HEK293 (cell line): ENCODE measurements around the gene RWDD4.

Experiments
- CTCF ChIA-PET: fragments of 350-600 bp; formaldehyde crosslinking; extraction: SDS; loops from one replicate; lab custom pipeline; 2021; ENCODE audit warnings: antibody characterized with exemption; lab: Yijun Ruan, JAX
- POLR2A ChIA-PET: fragments of 300-600 bp; formaldehyde crosslinking; extraction: SDS; loops from one replicate; lab custom pipeline; 2020; ENCODE audit warnings: antibody characterized with exemption, inconsistent platforms; lab: Yijun Ruan, JAX
- H3K27ac ChIP-seq: fragments of 200-500 bp; sonication (Bioruptor generic); 2 replicates; pipeline ENCODE4 v1.5.1; 2014; ENCODE audit warnings: low read depth, low read length, control low read depth, inconsistent platforms; ENCODE audit errors: extremely low read depth
- H3K36me3 ChIP-seq, 2 experiments: fragments of 200-500 bp in 1 of 2; sonication (Bioruptor generic) in 1 of 2; 1 replicate in 1 of 2; 2 replicates in 1 of 2; pipeline ENCODE4 v1.5.1; 2014 to 2017; ENCODE audit warnings: inconsistent platforms in 2 of 2, low read length in 2 of 2; ENCODE audit not compliant: control insufficient read depth in 2 of 2, insufficient read depth in 1 of 2
- H3K4me1 ChIP-seq: fragments of 200-500 bp; sonication (Bioruptor generic); 2 replicates; pipeline ENCODE4 v1.5.1; 2014; ENCODE audit warnings: mild to moderate bottlenecking, low read length, inconsistent platforms; ENCODE audit not compliant: control insufficient read depth, insufficient read depth
- H3K4me3 ChIP-seq: 2 replicates; pipeline ENCODE4 v1.5.1; 2011; ENCODE audit warnings: low read depth, mild to moderate bottlenecking, control low read depth, low read length, moderate library complexity
- H3K9me3 ChIP-seq: fragments of 200-500 bp; sonication (Bioruptor generic); 2 replicates; pipeline ENCODE4 v1.5.1; 2014; ENCODE audit warnings: low read depth, low read length, inconsistent platforms; ENCODE audit not compliant: control insufficient read depth, insufficient read depth
- HOXA7 ChIP-seq: sonication (generic); formaldehyde crosslinking; IDR thresholded peaks from 2 replicates; pipeline ENCODE4 v1.8.1; 2022; ENCODE audit warnings: missing genetic modification reagents, borderline replicate concordance
- MZF1 ChIP-seq: fragments of 450-650 bp; formaldehyde crosslinking; IDR thresholded peaks from 2 replicates; pipeline ENCODE4 v1.5.1; 2017; ENCODE audit warnings: missing biosample characterization, missing genetic modification characterization, borderline replicate concordance
- OSR2 ChIP-seq: fragments of 450-650 bp; formaldehyde crosslinking; IDR thresholded peaks from 2 replicates; pipeline ENCODE4 v1.5.1; 2016; ENCODE audit warnings: missing biosample characterization, missing genetic modification characterization
- SCRT2 ChIP-seq: fragments of 450-650 bp; formaldehyde crosslinking; IDR thresholded peaks from 2 replicates; pipeline ENCODE4 v1.5.1; 2016; ENCODE audit warnings: missing biosample characterization, missing genetic modification characterization
- SP2 ChIP-seq: fragments of 450-650 bp; formaldehyde crosslinking; IDR thresholded peaks from 2 replicates; pipeline ENCODE4 v1.5.1; 2016; ENCODE audit warnings: missing biosample characterization, missing genetic modification characterization
- ZBTB20 ChIP-seq: fragments of 450-650 bp; formaldehyde crosslinking; IDR thresholded peaks from 2 replicates; pipeline ENCODE4 v1.5.1; 2016; ENCODE audit warnings: missing biosample characterization, missing genetic modification characterization
- ZBTB48 ChIP-seq: fragments of 450-650 bp; formaldehyde crosslinking; IDR thresholded peaks from 2 replicates; pipeline ENCODE4 v1.5.1; 2016; ENCODE audit warnings: missing biosample characterization, missing genetic modification characterization
- ZBTB8A ChIP-seq: fragments of 450-650 bp; formaldehyde crosslinking; IDR thresholded peaks from 2 replicates; pipeline ENCODE4 v1.5.1; 2016; ENCODE audit warnings: missing biosample characterization, missing genetic modification characterization
- ZFP37 ChIP-seq: fragments of 450-650 bp; formaldehyde crosslinking; IDR thresholded peaks from 2 replicates; pipeline ENCODE4 v1.5.1; 2016; ENCODE audit warnings: missing biosample characterization, missing genetic modification characterization
- ZFP69B ChIP-seq: fragments of 450-650 bp; formaldehyde crosslinking; IDR thresholded peaks from 2 replicates; pipeline ENCODE4 v1.5.1; 2016; ENCODE audit warnings: missing biosample characterization, missing genetic modification characterization
- ZIC2 ChIP-seq: fragments of 450-650 bp; formaldehyde crosslinking; IDR thresholded peaks from 2 replicates; pipeline ENCODE4 v1.5.1; 2016; ENCODE audit warnings: missing biosample characterization, missing genetic modification characterization
- ZNF23 ChIP-seq: fragments of 450-650 bp; formaldehyde crosslinking; IDR thresholded peaks from 2 replicates; pipeline ENCODE4 v1.5.1; 2016; ENCODE audit warnings: missing biosample characterization, missing genetic modification characterization, borderline replicate concordance
- ZNF341 ChIP-seq: fragments of 450-650 bp; formaldehyde crosslinking; IDR thresholded peaks from 2 replicates; pipeline ENCODE4; 2016; ENCODE audit warnings: low read depth, missing biosample characterization, missing genetic modification characterization
- ZNF394 ChIP-seq: fragments of 450-650 bp; formaldehyde crosslinking; IDR thresholded peaks from 2 replicates; pipeline ENCODE4 v1.5.1; 2016; ENCODE audit warnings: missing biosample characterization, missing genetic modification characterization, mild to moderate bottlenecking, moderate library complexity, borderline replicate concordance
- ZNF404 ChIP-seq: fragments of 450-650 bp; formaldehyde crosslinking; IDR thresholded peaks from 2 replicates; pipeline ENCODE4 v1.5.1; 2017; ENCODE audit warnings: missing biosample characterization, missing genetic modification characterization
- ZNF423 ChIP-seq: fragments of 450-650 bp; formaldehyde crosslinking; IDR thresholded peaks from 2 replicates; pipeline ENCODE4 v1.5.1; 2016; ENCODE audit warnings: missing biosample characterization, missing genetic modification characterization
- ZNF48 ChIP-seq: fragments of 450-650 bp; formaldehyde crosslinking; IDR thresholded peaks from 2 replicates; pipeline ENCODE4 v1.5.1; 2016; ENCODE audit warnings: missing biosample characterization, missing genetic modification characterization
- ZNF561 ChIP-seq: fragments of 450-650 bp; IDR thresholded peaks from 2 replicates; pipeline ENCODE4 v1.5.1; 2018; ENCODE audit warnings: missing biosample characterization, missing genetic modification characterization, borderline replicate concordance
- ZNF610 ChIP-seq: fragments of 450-650 bp; formaldehyde crosslinking; IDR thresholded peaks from 2 replicates; pipeline ENCODE4 v1.5.1; 2016; ENCODE audit warnings: missing biosample characterization, missing genetic modification characterization, borderline replicate concordance
- ZNF629 ChIP-seq: fragments of 450-650 bp; formaldehyde crosslinking; IDR thresholded peaks from 2 replicates; pipeline ENCODE4 v1.5.1; 2017; ENCODE audit warnings: missing biosample characterization, missing genetic modification characterization
- ZNF670 ChIP-seq: fragments of 450-650 bp; formaldehyde crosslinking; IDR thresholded peaks from 2 replicates; pipeline ENCODE4 v1.5.1; 2016; ENCODE audit warnings: missing biosample characterization, missing genetic modification characterization, low read depth
- ZNF701 ChIP-seq: fragments of 450-650 bp; formaldehyde crosslinking; IDR thresholded peaks from 2 replicates; pipeline ENCODE4 v1.5.1; 2016; ENCODE audit warnings: missing biosample characterization, missing genetic modification characterization
- ZNF76 ChIP-seq: fragments of 450-650 bp; formaldehyde crosslinking; IDR thresholded peaks from 2 replicates; pipeline ENCODE4; 2016; ENCODE audit warnings: low read depth, missing biosample characterization, missing genetic modification characterization, borderline replicate concordance
- ZNF776 ChIP-seq: fragments of 450-650 bp; formaldehyde crosslinking; IDR thresholded peaks from 2 replicates; pipeline ENCODE4 v1.5.0; 2017; ENCODE audit warnings: missing biosample characterization, missing genetic modification characterization, borderline replicate concordance
- ZNF777 ChIP-seq: fragments of 450-650 bp; formaldehyde crosslinking; IDR thresholded peaks from 2 replicates; pipeline ENCODE4 v1.5.1; 2017; ENCODE audit warnings: missing biosample characterization, missing genetic modification characterization, borderline replicate concordance
- ZNF830 ChIP-seq: fragments of 450-650 bp; IDR thresholded peaks from 2 replicates; pipeline ENCODE4 v1.5.0; 2018; ENCODE audit warnings: missing biosample characterization, missing genetic modification characterization, low read depth, mild to moderate bottlenecking, moderate library complexity
- ZNF843 ChIP-seq: fragments of 450-650 bp; formaldehyde crosslinking; IDR thresholded peaks from 2 replicates; pipeline ENCODE4 v1.5.1; 2016; ENCODE audit warnings: missing biosample characterization, missing genetic modification characterization
- ZXDB ChIP-seq: fragments of 450-650 bp; formaldehyde crosslinking; IDR thresholded peaks from 2 replicates; pipeline ENCODE4 v1.5.1; 2016; ENCODE audit warnings: missing biosample characterization, missing genetic modification characterization
- TF ChIP-seq, protein P1 (sequence below): fragments of 450-650 bp; formaldehyde crosslinking; IDR thresholded peaks from 2 replicates; pipeline ENCODE4 v1.5.1; 2017; ENCODE audit warnings: missing biosample characterization, missing genetic modification characterization
- TF ChIP-seq, protein P2 (sequence below): fragments of 450-650 bp; IDR thresholded peaks from 2 replicates; pipeline ENCODE4 v1.5.1; 2018; ENCODE audit warnings: missing biosample characterization, missing genetic modification characterization
- TF ChIP-seq, protein P3 (sequence below): fragments of 450-650 bp; formaldehyde crosslinking; IDR thresholded peaks from 2 replicates; pipeline ENCODE4 v1.5.1; 2016; ENCODE audit warnings: missing biosample characterization, missing genetic modification characterization
- TF ChIP-seq, protein P4 (sequence below): sonication (generic); formaldehyde crosslinking; IDR thresholded peaks from 2 replicates; pipeline ENCODE4 v1.8.1; 2022; ENCODE audit warnings: mild to moderate bottlenecking, moderate library complexity, missing genetic modification reagents

RWDD4 gene

DNA sequence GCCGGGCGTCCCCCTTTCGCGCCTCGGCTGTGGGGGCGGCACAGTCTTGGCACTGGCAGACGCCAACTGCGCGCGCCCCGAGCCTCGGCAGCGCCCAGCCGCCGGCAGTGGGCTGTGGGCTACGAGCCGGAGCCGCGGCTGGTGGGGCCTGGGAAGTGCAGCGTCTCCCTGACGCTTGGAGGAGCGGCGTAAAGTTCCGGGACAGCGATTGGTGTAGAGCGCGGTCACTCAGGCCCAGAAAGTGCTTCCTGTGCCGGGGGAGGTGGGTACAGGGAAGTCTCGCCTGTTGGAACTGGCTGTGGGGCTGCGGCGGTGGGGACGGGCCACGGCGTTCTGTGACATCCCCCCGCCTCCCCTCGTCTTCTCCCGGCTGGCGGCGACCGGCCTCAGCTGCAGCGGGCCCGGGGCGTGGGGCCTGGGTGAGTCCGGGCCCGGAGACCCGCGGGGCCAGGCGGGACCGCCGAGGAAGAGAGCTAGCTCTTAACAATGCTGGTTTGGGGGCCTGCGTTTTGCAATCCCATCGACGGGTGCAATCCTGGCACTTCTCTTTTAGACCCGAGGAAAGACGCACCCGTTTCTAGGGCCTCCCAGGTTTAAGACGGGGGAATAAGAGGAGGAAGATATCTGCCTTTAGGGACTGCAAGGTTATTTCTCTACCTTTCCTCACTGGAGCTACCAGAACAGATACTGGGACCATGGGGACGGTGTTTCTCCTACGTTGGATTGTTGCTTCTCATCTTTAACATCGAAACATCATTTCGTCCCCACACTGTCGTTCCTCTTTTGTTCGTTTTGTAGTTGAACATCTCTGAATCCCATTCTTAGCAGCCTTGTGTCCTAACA is at the start of gene RWDD4, which contains the start of gene TRAPPC11:
Gene RWDD4 (minus strand): TSS at position 157 of the 843 bp plus-strand sequence. CDS start 233 bp downstream, outside the sequence.
Gene TRAPPC11 (plus strand): TSS at position 265 of the 843 bp plus-strand sequence. CDS start 4,575 bp downstream, outside the sequence.
- Histone ChIP-seq H3K36me3 (peaks cover 0 to 16% of the 10 kb centered on the region in 2 experiments; a peak in 2 of 3 replicates), H3K27ac (peak within 1 kb of the TSS; percentile 78), H3K4me1 (no peaks in the 10 kb centered on the region), H3K9me3 (no peaks in the 10 kb centered on the region), H3K4me3 (peak within 1 kb of the TSS; percentile 49)
- ChIA-PET CTCF (no interaction called here), POLR2A (no interaction called here)
- TF ChIP-seq MZF1 (tag by site-specific recombination): peak; percentile 66; the same call in 1 of the 2 replicates
- TF ChIP-seq, protein P1, sequence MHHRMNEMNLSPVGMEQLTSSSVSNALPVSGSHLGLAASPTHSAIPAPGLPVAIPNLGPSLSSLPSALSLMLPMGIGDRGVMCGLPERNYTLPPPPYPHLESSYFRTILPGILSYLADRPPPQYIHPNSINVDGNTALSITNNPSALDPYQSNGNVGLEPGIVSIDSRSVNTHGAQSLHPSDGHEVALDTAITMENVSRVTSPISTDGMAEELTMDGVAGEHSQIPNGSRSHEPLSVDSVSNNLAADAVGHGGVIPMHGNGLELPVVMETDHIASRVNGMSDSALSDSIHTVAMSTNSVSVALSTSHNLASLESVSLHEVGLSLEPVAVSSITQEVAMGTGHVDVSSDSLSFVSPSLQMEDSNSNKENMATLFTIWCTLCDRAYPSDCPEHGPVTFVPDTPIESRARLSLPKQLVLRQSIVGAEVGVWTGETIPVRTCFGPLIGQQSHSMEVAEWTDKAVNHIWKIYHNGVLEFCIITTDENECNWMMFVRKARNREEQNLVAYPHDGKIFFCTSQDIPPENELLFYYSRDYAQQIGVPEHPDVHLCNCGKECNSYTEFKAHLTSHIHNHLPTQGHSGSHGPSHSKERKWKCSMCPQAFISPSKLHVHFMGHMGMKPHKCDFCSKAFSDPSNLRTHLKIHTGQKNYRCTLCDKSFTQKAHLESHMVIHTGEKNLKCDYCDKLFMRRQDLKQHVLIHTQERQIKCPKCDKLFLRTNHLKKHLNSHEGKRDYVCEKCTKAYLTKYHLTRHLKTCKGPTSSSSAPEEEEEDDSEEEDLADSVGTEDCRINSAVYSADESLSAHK (tag by site-specific recombination): peak; percentile 44
- no peak for TF ChIP-seq ZNF23 (tag by site-specific recombination)
- TF ChIP-seq ZNF394 (tag by site-specific recombination): peak; percentile 42; the same call in 1 of the 2 replicates
- peak; percentile 86 for TF ChIP-seq ZNF76
- TF ChIP-seq ZBTB20 (tag by site-specific recombination): peak; percentile 91
- TF ChIP-seq HOXA7: no peak
- no peak for TF ChIP-seq ZNF404 (tag by site-specific recombination)
- TF ChIP-seq, protein P2, sequence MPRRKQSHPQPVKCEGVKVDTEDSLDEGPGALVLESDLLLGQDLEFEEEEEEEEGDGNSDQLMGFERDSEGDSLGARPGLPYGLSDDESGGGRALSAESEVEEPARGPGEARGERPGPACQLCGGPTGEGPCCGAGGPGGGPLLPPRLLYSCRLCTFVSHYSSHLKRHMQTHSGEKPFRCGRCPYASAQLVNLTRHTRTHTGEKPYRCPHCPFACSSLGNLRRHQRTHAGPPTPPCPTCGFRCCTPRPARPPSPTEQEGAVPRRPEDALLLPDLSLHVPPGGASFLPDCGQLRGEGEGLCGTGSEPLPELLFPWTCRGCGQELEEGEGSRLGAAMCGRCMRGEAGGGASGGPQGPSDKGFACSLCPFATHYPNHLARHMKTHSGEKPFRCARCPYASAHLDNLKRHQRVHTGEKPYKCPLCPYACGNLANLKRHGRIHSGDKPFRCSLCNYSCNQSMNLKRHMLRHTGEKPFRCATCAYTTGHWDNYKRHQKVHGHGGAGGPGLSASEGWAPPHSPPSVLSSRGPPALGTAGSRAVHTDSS (tag by site-specific recombination): no peak
- TF ChIP-seq SCRT2 (tag by site-specific recombination): peak; percentile 85
- TF ChIP-seq, protein P3, sequence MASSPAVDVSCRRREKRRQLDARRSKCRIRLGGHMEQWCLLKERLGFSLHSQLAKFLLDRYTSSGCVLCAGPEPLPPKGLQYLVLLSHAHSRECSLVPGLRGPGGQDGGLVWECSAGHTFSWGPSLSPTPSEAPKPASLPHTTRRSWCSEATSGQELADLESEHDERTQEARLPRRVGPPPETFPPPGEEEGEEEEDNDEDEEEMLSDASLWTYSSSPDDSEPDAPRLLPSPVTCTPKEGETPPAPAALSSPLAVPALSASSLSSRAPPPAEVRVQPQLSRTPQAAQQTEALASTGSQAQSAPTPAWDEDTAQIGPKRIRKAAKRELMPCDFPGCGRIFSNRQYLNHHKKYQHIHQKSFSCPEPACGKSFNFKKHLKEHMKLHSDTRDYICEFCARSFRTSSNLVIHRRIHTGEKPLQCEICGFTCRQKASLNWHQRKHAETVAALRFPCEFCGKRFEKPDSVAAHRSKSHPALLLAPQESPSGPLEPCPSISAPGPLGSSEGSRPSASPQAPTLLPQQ: 0 out of 2 replicates have a peak, but pooled peaks have one; percentile 87
- 0 out of 2 replicates have a peak, but pooled peaks have one; percentile 8 for TF ChIP-seq ZNF561
- TF ChIP-seq, protein P4, sequence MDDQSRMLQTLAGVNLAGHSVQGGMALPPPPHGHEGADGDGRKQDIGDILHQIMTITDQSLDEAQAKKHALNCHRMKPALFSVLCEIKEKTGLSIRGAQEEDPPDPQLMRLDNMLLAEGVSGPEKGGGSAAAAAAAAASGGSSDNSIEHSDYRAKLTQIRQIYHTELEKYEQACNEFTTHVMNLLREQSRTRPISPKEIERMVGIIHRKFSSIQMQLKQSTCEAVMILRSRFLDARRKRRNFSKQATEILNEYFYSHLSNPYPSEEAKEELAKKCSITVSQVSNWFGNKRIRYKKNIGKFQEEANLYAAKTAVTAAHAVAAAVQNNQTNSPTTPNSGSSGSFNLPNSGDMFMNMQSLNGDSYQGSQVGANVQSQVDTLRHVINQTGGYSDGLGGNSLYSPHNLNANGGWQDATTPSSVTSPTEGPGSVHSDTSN (CRISPR knock-in tag): peak; percentile 98
- TF ChIP-seq ZNF423 (tag by site-specific recombination): no peak
- peak; percentile 58; the same call in 1 of the 2 replicates for TF ChIP-seq ZXDB (tag by site-specific recombination)
- TF ChIP-seq ZNF48 (tag by site-specific recombination): no peak
- TF ChIP-seq ZNF776: no peak
- TF ChIP-seq ZNF670 (tag by site-specific recombination): no peak
- TF ChIP-seq ZNF777 (tag by site-specific recombination): no peak
- no peak for TF ChIP-seq ZNF701 (tag by site-specific recombination)
- TF ChIP-seq ZIC2 (tag by site-specific recombination): 0 out of 2 replicates have a peak, but pooled peaks have one; percentile 13
- TF ChIP-seq ZFP37: peak; percentile 74; the same call in 1 of the 2 replicates
- TF ChIP-seq ZNF610 (tag by site-specific recombination): peak; percentile 80; the same call in 1 of the 2 replicates
- TF ChIP-seq ZFP69B (tag by site-specific recombination): peak; percentile 83
- TF ChIP-seq ZNF341 (tag by site-specific recombination): peak; percentile 88
- TF ChIP-seq ZNF830 (tag by site-specific recombination): no peak
- TF ChIP-seq SP2 (tag by site-specific recombination): peak; percentile 97
- TF ChIP-seq ZNF843 (tag by site-specific recombination): 0 out of 2 replicates have a peak, but pooled peaks have one; percentile 12
- peak; percentile 18; the same call in 1 of the 2 replicates for TF ChIP-seq OSR2 (tag by site-specific recombination)
- TF ChIP-seq ZNF629 (tag by site-specific recombination): 0 out of 2 replicates have a peak, but pooled peaks have one; percentile 12
- peak; percentile 91 for TF ChIP-seq ZBTB8A
- TF ChIP-seq ZBTB48 (tag by site-specific recombination): 0 out of 2 replicates have a peak, but pooled peaks have one; percentile 14
